ENCODE data around the gene CSTPP1.

DNA sequence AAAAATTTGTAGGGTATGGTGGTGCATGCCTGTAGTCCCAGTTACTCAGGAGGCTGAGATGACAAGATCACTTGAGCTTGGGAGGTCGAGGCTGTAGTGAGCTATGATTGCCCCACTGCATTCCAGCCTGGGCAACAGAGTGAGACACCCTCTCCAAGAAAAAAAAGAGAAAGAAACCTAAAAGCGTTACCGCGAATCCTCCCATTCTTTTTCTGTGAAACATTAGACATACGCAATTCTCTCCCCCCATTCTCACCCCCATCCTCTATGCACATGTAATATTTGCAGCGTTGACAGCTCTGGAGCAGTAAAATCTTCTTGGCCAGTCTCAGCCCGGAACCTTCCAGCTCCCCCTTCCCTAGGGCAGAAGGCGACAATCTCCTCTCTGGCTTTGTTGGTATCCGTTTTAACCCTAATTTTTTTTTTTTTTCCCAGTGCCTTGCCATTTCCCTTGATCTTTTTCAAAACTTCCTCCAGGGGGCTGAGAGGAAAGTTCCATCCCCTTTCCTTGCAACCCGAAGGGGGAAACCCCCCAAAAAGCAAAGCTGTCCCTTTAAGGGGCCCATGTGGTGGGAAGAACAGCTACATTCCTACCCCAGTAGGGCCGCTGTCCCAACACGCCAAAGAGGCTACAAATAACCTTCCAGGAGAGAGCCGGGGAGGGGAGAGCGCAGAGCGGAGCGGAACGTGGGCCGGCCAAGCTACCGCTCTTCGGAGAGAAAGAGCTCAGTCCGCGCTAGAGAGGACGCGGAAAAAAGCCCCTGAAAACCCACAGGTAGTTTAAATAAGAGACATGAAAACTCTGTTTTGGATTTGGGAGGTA, 20.1 kb upstream of the CSTPP1 start:
- TF ChIP-seq, protein P1, sequence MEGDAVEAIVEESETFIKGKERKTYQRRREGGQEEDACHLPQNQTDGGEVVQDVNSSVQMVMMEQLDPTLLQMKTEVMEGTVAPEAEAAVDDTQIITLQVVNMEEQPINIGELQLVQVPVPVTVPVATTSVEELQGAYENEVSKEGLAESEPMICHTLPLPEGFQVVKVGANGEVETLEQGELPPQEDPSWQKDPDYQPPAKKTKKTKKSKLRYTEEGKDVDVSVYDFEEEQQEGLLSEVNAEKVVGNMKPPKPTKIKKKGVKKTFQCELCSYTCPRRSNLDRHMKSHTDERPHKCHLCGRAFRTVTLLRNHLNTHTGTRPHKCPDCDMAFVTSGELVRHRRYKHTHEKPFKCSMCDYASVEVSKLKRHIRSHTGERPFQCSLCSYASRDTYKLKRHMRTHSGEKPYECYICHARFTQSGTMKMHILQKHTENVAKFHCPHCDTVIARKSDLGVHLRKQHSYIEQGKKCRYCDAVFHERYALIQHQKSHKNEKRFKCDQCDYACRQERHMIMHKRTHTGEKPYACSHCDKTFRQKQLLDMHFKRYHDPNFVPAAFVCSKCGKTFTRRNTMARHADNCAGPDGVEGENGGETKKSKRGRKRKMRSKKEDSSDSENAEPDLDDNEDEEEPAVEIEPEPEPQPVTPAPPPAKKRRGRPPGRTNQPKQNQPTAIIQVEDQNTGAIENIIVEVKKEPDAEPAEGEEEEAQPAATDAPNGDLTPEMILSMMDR (IDR thresholded peaks at IDR 0.05): peak; percentile 16; the same call in 1 of the 2 replicates
- no peak for TF ChIP-seq ZFX (IDR thresholded peaks at IDR 0.05; ENCODE audit: borderline replicate concordance)

All from 22Rv1 (cell line).